LoVo (cell line): Measurements from ENCODE around the gene NOS3.
A peak's percentile ranks its signal among the peaks of the same experiment; 100 is the strongest.
"Not testable (repeated sequence)": the region's sequence is repeated elsewhere in the genome, so short reads cannot be mapped to it uniquely, and the experiment has no call there.

Source experiments
- DNase-seq: peaks from one replicate; pipeline ENCODE4 v3.0.0-alpha.2; 2016; ENCODE audit warnings: low spot score

The NOS3 gene

GRCh38 chr7:151000897-151001495, 10.2 kb downstream of the NOS3 start:
- DNase-seq, result no peak

- DNase-seq, result no peak
Observed at GRCh38 chr7:151001546-151001945, 10.7 kb downstream of the NOS3 start.

GRCh38 chr7:151003572-151003971, 12.8 kb downstream of the NOS3 start:
- DNase-seq, result no peak

GRCh38 chr7:151005566-151005965, 14.7 kb downstream of the NOS3 start:
- no peak for DNase-seq

GRCh38 chr7:151006590-151007300, 15.9 kb downstream of the NOS3 start:
- DNase-seq, result no peak

GRCh38 chr7:151007469-151007898, 16.7 kb downstream of the NOS3 start:
- DNase-seq, result no peak

GRCh38 chr7:151008143-151008510, 17.3 kb downstream of the NOS3 start:
- DNase-seq, result no peak

GRCh38 chr7:151008511-151009323, 17.9 kb downstream of the NOS3 start:
- peak; percentile 86 for DNase-seq

- DNase-seq, result no peak
Observed at GRCh38 chr7:151009327-151010036, 18.7 kb downstream of the NOS3 start.

GRCh38 chr7:151010037-151010306, 19.2 kb downstream of the NOS3 start:
- DNase-seq, result no peak

- no peak for DNase-seq
Observed at GRCh38 chr7:151010307-151011096, 19.7 kb downstream of the NOS3 start.

GRCh38 chr7:151011097-151011409, 20.2 kb downstream of the NOS3 start:
- DNase-seq, result no peak

- DNase-seq, result not testable (repeated sequence)
Observed at GRCh38 chr7:151011616-151012015, 20.8 kb downstream of the NOS3 start.

GRCh38 chr7:151012031-151012692, 21.3 kb downstream of the NOS3 start:
- DNase-seq, result peak; percentile 46

GRCh38 chr7:151012911-151013347, 22.1 kb downstream of the NOS3 start:
- no peak for DNase-seq

- DNase-seq, result no peak
Observed at GRCh38 chr7:151013356-151013732, 22.5 kb downstream of the NOS3 start.

GRCh38 chr7:151013733-151014497, 23.1 kb downstream of the NOS3 start:
- DNase-seq, result no peak

GRCh38 chr7:151014950-151015349, 24.1 kb downstream of the NOS3 start:
- no peak for DNase-seq

GRCh38 chr7:151015967-151016366, 25.1 kb downstream of the NOS3 start:
- no peak for DNase-seq

- no peak for DNase-seq
Observed at GRCh38 chr7:151016505-151016904, 25.7 kb downstream of the NOS3 start.

GRCh38 chr7:151016942-151017341, 26.1 kb downstream of the NOS3 start:
- no peak for DNase-seq
